H9 (cell line): ENCODE data around the gene CD1C. TPM values are rescaled to one million over a fixed set of nuclear protein-coding genes. Genes with fewer than 3 reads are reported as not detected.

Source experiments
- DNase-seq: peaks from one replicate; pipeline ENCODE4 v3.0.0-alpha.2; 2017
- H2AFZ ChIP-seq: one replicate; pipeline ENCODE4 v1.6.1; 2013; ENCODE audit warnings: mild to moderate bottlenecking, low read length, control low read depth, moderate library complexity
- H2AK5ac ChIP-seq: 2 replicates; pipeline ENCODE4 v1.6.1; 2013; ENCODE audit warnings: low read length, control low read depth, mixed read lengths; ENCODE audit not compliant: insufficient read length
- H2BK120ac ChIP-seq: one replicate; pipeline ENCODE4 v1.6.1; 2013; ENCODE audit warnings: low read depth, mild to moderate bottlenecking, low read length, control low read depth, inconsistent platforms; ENCODE audit not compliant: poor library complexity, severe bottlenecking
- H2BK12ac ChIP-seq: 2 replicates; pipeline ENCODE4 v1.6.1; 2013; ENCODE audit warnings: low read length, control low read depth, mixed read lengths, low read depth; ENCODE audit not compliant: insufficient read length
- H2BK15ac ChIP-seq: 2 replicates; pipeline ENCODE4 v1.6.1; 2013; ENCODE audit warnings: low read depth, low read length, control low read depth
- H2BK20ac ChIP-seq: one replicate; pipeline ENCODE4 v1.6.1; 2013; ENCODE audit warnings: low read depth, mild to moderate bottlenecking, low read length, control low read depth, inconsistent platforms; ENCODE audit not compliant: poor library complexity, severe bottlenecking
- H2BK5ac ChIP-seq: 2 replicates; pipeline ENCODE4 v1.6.1; 2013; ENCODE audit warnings: low read length, control low read depth, mixed read lengths; ENCODE audit not compliant: insufficient read length
- H3K14ac ChIP-seq: 2 replicates; pipeline ENCODE4 v1.6.1; 2013; ENCODE audit warnings: low read length, control low read depth; ENCODE audit not compliant: insufficient read depth
- H3K18ac ChIP-seq: 2 replicates; pipeline ENCODE4 v1.6.1; 2013; ENCODE audit warnings: low read depth, mild to moderate bottlenecking, mixed read lengths, low read length, control low read depth; ENCODE audit not compliant: insufficient read length
- H3K23ac ChIP-seq: 2 replicates; pipeline ENCODE4 v1.6.1; 2013; ENCODE audit warnings: low read length, control low read depth, mixed read lengths, low read depth; ENCODE audit not compliant: insufficient read length
- H3K23me2 ChIP-seq: 2 replicates; pipeline ENCODE4 v1.6.1; 2013; ENCODE audit warnings: low read depth, mild to moderate bottlenecking, mixed read lengths, low read length, control low read depth; ENCODE audit not compliant: insufficient read length, poor library complexity, severe bottlenecking
- H3K27ac ChIP-seq: 2 replicates; pipeline ENCODE4 v1.5.1; 2013; ENCODE audit warnings: low read length, control low read depth, mixed read lengths, low read depth; ENCODE audit not compliant: insufficient read length
- H3K27me3 ChIP-seq: 2 replicates; pipeline ENCODE4 v1.6.1; 2013; ENCODE audit warnings: low read length, control low read depth, inconsistent platforms; ENCODE audit not compliant: insufficient read depth
- H3K4ac ChIP-seq: 2 replicates; pipeline ENCODE4 v1.6.1; 2013; ENCODE audit warnings: low read depth, mild to moderate bottlenecking, control low read depth, inconsistent platforms, low read length, moderate library complexity
- H3K4me1 ChIP-seq: 2 replicates; pipeline ENCODE4 v1.6.1; 2013; ENCODE audit warnings: low read length, control low read depth, inconsistent platforms; ENCODE audit not compliant: insufficient read depth
- H3K4me2 ChIP-seq: 2 replicates; pipeline ENCODE4 v1.6.1; 2013; ENCODE audit warnings: low read length, control low read depth, mixed read lengths; ENCODE audit not compliant: insufficient read length, insufficient read depth
- H3K56ac ChIP-seq: 2 replicates; pipeline ENCODE4 v1.6.1; 2013; ENCODE audit warnings: low read depth, mild to moderate bottlenecking, mixed read lengths, low read length, control low read depth; ENCODE audit not compliant: insufficient read length
- H3K79me1 ChIP-seq: 2 replicates; pipeline ENCODE4 v1.6.1; 2013; ENCODE audit warnings: low read depth, mild to moderate bottlenecking, moderate library complexity, low read length, control low read depth, inconsistent platforms; ENCODE audit not compliant: insufficient read depth, poor library complexity, severe bottlenecking
- H3K79me2 ChIP-seq: 2 replicates; pipeline ENCODE4 v1.6.1; 2013; ENCODE audit warnings: low read length, control low read depth, inconsistent platforms; ENCODE audit not compliant: insufficient read depth
- H3K9ac ChIP-seq: 2 replicates; pipeline ENCODE4 v1.6.1; 2013; ENCODE audit warnings: low read length, control low read depth, mixed read lengths; ENCODE audit not compliant: insufficient read length; ENCODE audit errors: extremely low read depth
- H3K9me3 ChIP-seq: one replicate; pipeline ENCODE4 v1.6.1; 2013; ENCODE audit warnings: low read depth, low read length, inconsistent platforms; ENCODE audit not compliant: control insufficient read depth
- H3T11ph ChIP-seq: one replicate; pipeline ENCODE4 v1.6.1; 2013; ENCODE audit warnings: mild to moderate bottlenecking, low read length, control low read depth, inconsistent platforms
- H4K20me1 ChIP-seq: one replicate; pipeline ENCODE4 v1.6.1; 2013; ENCODE audit not compliant: control insufficient read depth, insufficient read length, insufficient read depth
- H4K5ac ChIP-seq: 2 replicates; pipeline ENCODE4 v1.6.1; 2013; ENCODE audit warnings: low read depth, mild to moderate bottlenecking, mixed read lengths, low read length, control low read depth; ENCODE audit not compliant: insufficient read length
- H4K8ac ChIP-seq: replicated peaks from 2 replicates; pipeline ENCODE4 v1.6.1; 2013; ENCODE audit warnings: low read length, control low read depth, mixed read lengths, low read depth; ENCODE audit not compliant: insufficient read length
- H4K91ac ChIP-seq: 2 replicates; pipeline ENCODE4 v1.6.1; 2013; ENCODE audit warnings: low read depth, mild to moderate bottlenecking, moderate library complexity, mixed read lengths, low read length, control low read depth; ENCODE audit not compliant: insufficient read length
- H3K27ac Mint-ChIP-seq, 3 experiments: 2 replicates in 2 of 3; 3 replicates in 1 of 3; pipeline ENCODE4 v1.8.0; 2020 to 2021; ENCODE audit warnings: mixed read lengths in 3 of 3, mild to moderate bottlenecking in 1 of 3, moderate library complexity in 1 of 3
- H3K27me3 Mint-ChIP-seq: 2 replicates; pipeline ENCODE4 v1.8.0; 2021; ENCODE audit warnings: low read depth, mild to moderate bottlenecking, moderate library complexity, mixed read lengths
- H3K36me3 Mint-ChIP-seq, 3 experiments: 2 replicates in 2 of 3; 3 replicates in 1 of 3; pipeline ENCODE4 v1.8.0; 2020 to 2021; ENCODE audit warnings: low read depth in 3 of 3, mixed read lengths in 3 of 3; ENCODE audit not compliant: insufficient read depth in 1 of 3
- H3K4me1 Mint-ChIP-seq, 2 experiments: 2 replicates each; pipeline ENCODE4 v1.8.0; 2020; ENCODE audit warnings: mixed read lengths in 2 of 2
- H3K4me3 Mint-ChIP-seq, 2 experiments: 2 replicates in 1 of 2; 3 replicates in 1 of 2; pipeline ENCODE4 v1.8.0; 2020 to 2021; ENCODE audit warnings: mild to moderate bottlenecking in 2 of 2, mixed read lengths in 2 of 2, moderate library complexity in 1 of 2
- H3K9me3 Mint-ChIP-seq, 2 experiments: 2 replicates in 1 of 2; 3 replicates in 1 of 2; pipeline ENCODE4 v1.8.0; 2020; ENCODE audit warnings: mild to moderate bottlenecking in 2 of 2, mixed read lengths in 2 of 2, moderate library complexity in 1 of 2
- WGBS: extraction: QIAGEN DNeasy Blood & Tissue Kit; methylation state at CpG from one replicate; pipeline ENCODE4 v1.1.7; 2013; ENCODE audit warnings: missing lambda C conversion rate, low lambda C conversion rate, mixed read lengths; ENCODE audit not compliant: insufficient read length; ENCODE audit errors: extremely low coverage; 5-methylcytosine and 5-hydroxymethylcytosine counted together
- total RNA-seq: library from RNA; stranded (reverse); gene quantifications from 2 replicates; pipeline ENCODE4 v1.2.1, GENCODE V29; 2021
- TF ChIP-seq, protein P1 (sequence below): fragments of 200-600 bp; sonication (generic); conservative IDR thresholded peaks from 3 replicates; pipeline ENCODE4 v1.8.0; 2021; ENCODE audit warnings: antibody characterized with exemption, mild to moderate bottlenecking

The CD1C gene
- total RNA-seq, 1 experiment from 2014 or later, result not detected

DNA sequence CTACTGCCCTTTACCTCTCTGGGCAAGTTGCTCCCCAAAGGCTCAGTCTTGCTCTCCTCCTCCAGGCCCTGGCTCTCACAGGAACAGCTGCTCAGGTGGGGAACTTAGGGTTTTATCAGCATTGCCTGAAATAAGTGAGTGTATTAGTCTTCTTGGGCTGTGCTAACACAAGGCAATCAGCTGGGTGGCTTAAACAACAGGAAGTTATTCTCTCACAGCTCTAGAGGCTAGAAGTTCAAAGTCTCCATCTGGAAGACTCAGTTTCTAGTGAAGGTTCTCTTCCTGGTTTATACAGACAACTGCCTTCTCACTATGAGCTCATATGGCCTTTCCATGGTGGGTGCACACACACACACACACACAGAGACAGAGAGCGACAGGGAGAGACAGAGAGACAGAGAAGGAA lies 2.8 kb upstream of the CD1C start:
- H3K4ac ChIP-seq, result no peak overlapping the region
- H3K4me2 ChIP-seq, result no peak overlapping the region
- no peak overlapping the region for H3K56ac ChIP-seq
- no peak overlapping the region for H2AK5ac ChIP-seq
- TF ChIP-seq, protein P1, sequence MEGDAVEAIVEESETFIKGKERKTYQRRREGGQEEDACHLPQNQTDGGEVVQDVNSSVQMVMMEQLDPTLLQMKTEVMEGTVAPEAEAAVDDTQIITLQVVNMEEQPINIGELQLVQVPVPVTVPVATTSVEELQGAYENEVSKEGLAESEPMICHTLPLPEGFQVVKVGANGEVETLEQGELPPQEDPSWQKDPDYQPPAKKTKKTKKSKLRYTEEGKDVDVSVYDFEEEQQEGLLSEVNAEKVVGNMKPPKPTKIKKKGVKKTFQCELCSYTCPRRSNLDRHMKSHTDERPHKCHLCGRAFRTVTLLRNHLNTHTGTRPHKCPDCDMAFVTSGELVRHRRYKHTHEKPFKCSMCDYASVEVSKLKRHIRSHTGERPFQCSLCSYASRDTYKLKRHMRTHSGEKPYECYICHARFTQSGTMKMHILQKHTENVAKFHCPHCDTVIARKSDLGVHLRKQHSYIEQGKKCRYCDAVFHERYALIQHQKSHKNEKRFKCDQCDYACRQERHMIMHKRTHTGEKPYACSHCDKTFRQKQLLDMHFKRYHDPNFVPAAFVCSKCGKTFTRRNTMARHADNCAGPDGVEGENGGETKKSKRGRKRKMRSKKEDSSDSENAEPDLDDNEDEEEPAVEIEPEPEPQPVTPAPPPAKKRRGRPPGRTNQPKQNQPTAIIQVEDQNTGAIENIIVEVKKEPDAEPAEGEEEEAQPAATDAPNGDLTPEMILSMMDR, result no peak
- DNase-seq, result no peak
- no peak overlapping the region for H2BK15ac ChIP-seq
- no peaks in the 10 kb centered on the region for H3K23me2 ChIP-seq
- no peak overlapping the region for H3K27ac ChIP-seq
- WGBS, result no CpG with 5 or more reads among the region's 1 CpG
- no peaks in the 10 kb centered on the region for H3K79me2 ChIP-seq
- no peak overlapping the region for H3K18ac ChIP-seq
- peaks cover 0 to 5% (median 0%) of the 10 kb centered on the region in 3 experiments; a peak in 2 of 7 replicates for H3K36me3 Mint-ChIP-seq
- H3K27me3 Mint-ChIP-seq, result no peaks in the 10 kb centered on the region; the same call in 1 of the 2 replicates
- no peak overlapping the region for H2BK20ac ChIP-seq
- no peaks in the 10 kb centered on the region for H3K9me3 ChIP-seq
- no peak overlapping the region for H3K23ac ChIP-seq
- no peak overlapping the region for H3T11ph ChIP-seq
- no peak overlapping the region for H2AFZ ChIP-seq
- no peaks in the 10 kb centered on the region for H4K20me1 ChIP-seq
- H3K27ac Mint-ChIP-seq, result peak overlapping the region in 1 of 3 experiments; percentile 26; a peak in 1 of 7 replicates
- no peak overlapping the region for H2BK120ac ChIP-seq
- peaks cover 4 to 6% of the 10 kb centered on the region in 2 experiments; a peak in 2 of 5 replicates for H3K9me3 Mint-ChIP-seq
- no peak overlapping the region for H3K4me3 Mint-ChIP-seq
- H3K4me1 ChIP-seq, result no peaks in the 10 kb centered on the region
- no peaks in the 10 kb centered on the region for H3K27me3 ChIP-seq
- H2BK12ac ChIP-seq, result no peak overlapping the region
- H2BK5ac ChIP-seq, result no peak overlapping the region
- no peaks in the 10 kb centered on the region for H3K79me1 ChIP-seq
- H3K9ac ChIP-seq, result no peak overlapping the region
- H3K4me1 Mint-ChIP-seq, result peaks cover 5 to 6% of the 10 kb centered on the region in 2 experiments; a peak in 3 of 4 replicates
- no peak overlapping the region for H4K5ac ChIP-seq
- no peak overlapping the region for H4K91ac ChIP-seq
- H4K8ac ChIP-seq, result no peak overlapping the region
- H3K14ac ChIP-seq, result no peak overlapping the region
